GM19455 (cell line): ENCODE results near the gene RAET1L.
"Not testable (repeated sequence)": the region's sequence is repeated elsewhere in the genome, so short reads cannot be mapped to it uniquely, and the experiment has no call there.

Source experiments
- ATAC-seq: cut with Tn5 transposase; IDR thresholded peaks from one replicate; pipeline ENCODE4 v1.9.1; 2021; ENCODE audit not compliant: unreplicated experiment

RAET1L gene

DNA sequence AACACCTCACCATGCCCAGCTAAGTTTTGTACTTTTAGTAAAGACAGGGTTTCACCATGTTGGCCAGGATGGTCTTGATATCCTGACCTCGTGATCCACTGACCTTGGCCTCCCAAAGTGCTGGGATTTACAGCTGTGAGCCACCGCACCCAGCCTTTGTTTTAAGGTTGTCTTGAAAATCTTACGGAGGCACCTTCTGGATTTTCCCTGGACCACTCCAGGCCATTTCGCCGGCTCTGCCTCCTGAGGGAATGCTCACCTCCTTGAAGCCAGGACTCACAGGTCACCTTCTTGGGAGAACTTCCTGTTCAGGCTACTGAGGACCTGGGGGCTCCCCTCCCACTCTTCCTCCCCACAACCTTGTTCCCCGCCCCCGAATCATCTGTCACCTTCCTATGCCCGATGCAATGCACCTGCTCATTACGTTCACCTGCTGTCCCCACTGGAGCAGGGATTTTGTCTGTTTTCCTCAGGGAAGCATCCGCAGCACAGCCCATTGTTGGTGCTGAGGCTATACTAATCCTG is 19.4 kb upstream of the RAET1L start:
- ATAC-seq: no peak

DNA sequence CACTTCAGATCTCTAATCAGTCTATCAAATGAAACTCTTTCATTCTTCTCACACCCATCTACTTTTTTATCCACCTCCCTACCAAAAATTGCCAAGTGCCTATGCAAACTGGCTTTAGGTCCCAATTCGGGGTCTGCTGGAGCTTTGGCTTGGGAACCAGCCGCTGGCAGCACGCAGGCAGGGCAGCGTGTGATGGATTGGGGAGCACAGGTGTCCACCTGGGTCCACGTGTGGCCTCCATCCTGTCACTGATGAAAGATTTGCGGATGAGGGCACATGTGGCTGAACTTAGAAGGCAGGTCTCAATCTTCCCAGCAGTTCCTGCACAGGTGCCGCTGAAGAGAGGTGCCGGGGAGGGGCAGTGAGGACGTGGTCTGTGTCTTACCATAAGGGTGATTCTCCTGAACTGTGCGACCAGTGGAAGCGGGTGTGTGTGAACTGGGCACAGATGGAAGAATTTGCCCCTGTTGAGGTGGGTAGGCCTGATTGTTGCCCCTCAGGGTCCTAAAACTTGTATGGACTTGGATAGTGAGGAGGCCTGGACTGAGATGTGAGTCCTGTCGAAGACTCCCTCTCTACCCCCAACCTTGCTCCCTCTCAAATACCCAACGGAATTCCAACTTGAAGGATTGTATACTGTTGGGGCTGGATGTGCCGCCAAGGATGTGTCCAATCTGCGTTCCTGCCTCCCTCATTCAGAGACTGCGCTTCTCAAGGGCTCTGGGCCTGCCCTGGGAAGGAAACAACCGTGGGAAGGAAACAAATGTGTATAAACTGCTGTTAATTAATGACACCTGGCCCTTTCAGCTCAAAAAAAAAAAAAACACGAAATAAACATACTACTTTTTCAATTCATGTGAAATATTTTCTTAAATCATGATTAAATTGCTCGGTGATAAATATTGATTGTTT is 18.4 kb upstream of the RAET1L start:
- ATAC-seq: no peak

DNA sequence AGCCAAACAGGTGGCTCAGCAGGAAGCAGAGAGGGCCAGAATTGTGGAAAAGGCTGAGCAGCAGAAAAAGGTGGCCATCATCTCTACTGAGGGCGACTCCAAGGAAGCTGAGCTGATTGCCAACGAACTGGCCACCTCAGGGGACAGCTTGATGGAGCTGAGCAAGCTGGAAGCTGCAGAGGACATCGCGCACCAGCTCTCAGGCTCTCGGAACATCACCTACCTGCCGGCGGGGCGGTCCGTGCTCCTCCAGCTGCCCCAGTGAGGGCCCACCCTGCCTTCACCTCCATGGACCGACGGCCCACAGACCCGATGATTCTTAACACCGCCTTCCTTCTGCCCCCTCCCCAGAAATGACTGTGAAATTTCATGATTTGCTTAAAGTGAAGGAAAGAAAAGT is 17.8 kb upstream of the RAET1L start:
- ATAC-seq: no peak

GRCh38 chr6:150038202-150039062 is 13.1 kb upstream of the RAET1L start:
- no peak for ATAC-seq

DNA sequence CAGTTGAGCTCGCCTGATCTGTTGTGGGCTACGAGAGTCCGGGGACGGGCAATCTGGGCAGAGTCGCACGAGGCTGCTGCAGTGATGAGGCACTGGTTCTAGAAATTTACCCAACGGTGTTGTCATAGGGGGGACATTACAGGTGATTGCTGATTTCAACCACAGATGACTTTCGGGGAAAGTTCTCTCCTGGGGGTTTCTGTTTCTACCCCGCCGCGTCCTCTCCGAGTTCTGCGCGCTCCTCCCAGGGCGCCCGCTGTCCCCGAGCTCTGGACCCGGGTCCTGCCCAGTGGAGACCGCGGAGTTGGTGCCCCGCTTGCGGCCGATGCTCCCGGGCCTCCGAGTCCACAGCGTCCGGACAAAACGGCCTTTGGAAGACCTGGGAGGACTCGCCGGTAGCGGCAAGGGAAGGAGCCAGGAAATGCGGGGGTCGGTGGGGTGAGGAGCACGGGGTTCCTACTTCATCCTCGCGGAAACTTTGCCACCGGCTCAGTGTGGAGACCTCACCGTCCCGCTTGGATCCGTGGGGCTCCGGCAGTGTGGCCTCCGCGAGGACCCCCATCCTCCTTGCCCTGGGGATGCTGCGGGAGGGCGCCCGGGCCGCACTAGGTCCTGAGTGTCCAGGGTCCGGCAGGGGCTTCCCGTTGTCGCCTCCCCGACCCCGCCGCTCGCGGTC is 12.3 kb upstream of the RAET1L start:
- ATAC-seq: no peak

GRCh38 chr6:150036081-150036480 is 10.7 kb upstream of the RAET1L start:
- ATAC-seq: no peak

- ATAC-seq: no peak
These were observed 8.0 kb upstream of the RAET1L start for GRCh38 chr6:150033207-150033771.

DNA sequence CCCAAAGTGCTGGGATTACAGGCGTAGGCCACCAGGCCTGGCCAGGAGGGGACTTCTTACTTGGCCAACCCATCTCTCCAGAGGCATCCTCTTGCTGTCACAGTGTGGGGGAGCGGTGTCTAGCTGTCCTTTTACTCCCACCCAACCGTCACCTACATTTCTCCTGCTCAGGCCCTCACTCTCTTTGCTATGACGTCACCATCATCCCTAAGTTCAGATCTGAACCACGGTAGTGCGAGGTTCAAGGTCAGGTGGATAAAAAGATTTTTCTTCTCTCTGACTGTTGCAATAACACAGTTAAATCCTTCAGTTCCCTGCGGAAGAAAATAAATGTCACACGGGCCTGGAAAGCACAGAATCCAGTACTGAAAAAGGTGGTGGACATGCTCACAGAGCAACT is 7.3 kb upstream of the RAET1L start:
- ATAC-seq: no peak

- no peak for ATAC-seq
These were observed 5.3 kb upstream of the RAET1L start for GRCh38 chr6:150030611-150031010.

- ATAC-seq: no peak
These were observed 4.4 kb upstream of the RAET1L start for GRCh38 chr6:150029749-150030148.

DNA sequence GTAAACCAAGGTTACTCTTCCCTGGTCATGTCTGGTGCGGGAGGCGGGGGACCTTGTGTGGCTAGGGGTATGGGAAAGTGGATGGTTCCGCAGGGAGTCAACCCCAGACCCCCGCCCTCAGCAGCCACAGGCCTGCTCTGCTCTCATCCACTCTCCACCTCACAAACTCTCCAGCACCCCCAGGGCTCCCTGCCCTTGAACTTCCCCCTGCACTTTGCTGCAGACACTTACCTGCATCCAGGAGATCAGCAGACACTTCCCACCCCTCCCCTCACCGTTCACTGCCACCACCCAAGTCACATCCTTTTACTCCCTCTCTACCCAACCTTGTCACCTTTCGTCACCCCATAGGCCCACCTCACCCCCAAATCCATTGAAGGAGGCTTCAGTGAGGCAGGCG is 3.9 kb upstream of the RAET1L start:
- no peak for ATAC-seq

DNA sequence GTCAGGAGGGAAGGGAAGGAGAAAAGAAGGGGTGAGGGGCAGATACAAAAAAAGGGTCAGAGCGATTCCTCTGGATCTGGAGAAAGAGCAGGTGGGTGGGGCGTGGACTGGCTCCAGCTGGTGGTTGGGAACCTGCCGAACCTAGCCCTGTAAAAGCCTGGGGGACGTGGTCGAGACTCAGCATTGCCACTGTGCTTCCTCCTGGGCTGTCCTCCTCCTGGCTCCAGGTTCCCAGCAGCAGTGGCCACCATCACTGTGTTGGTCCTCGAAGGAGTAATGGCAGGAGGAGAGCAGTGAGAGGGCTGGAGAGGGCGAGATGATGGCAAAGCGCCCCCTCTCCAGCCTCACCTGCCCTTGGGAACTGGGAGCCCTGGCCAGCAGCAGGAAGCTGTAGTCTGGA is 3.5 kb upstream of the RAET1L start:
- no peak for ATAC-seq

GRCh38 chr6:150027806-150028565 is 2.7 kb upstream of the RAET1L start:
- ATAC-seq: no peak

- no peak for ATAC-seq
These were observed 1.9 kb upstream of the RAET1L start for GRCh38 chr6:150026976-150027805.

DNA sequence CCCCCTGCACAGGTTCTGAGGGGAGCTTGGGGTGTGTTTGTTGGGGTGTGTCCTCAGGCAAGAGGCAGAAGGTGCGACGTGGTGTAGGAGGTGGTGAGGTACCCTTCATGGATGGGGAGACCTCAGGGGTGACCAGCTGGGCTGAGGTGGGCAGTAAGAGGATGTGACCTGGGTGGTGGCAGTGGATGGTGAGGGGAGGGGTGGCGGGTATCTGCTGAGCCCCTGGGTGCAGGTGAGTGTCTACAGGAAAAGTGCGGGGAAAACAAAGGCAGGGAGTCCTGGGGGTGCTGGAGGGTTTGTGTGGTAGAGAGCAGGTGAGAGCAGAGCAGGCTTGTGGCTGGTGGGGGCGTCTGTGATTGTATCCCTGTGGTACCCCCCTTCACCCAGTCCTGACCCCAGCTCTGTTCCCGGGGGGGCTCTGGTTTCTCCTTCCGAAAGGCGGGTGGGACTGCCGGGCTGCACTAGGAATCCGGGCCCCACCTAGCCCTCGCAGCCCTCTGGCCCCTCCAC is 631 bp downstream of the RAET1L start:
- ATAC-seq: no peak

GRCh38 chr6:150024021-150024420 is 1.3 kb downstream of the RAET1L start:
- not testable (repeated sequence) for ATAC-seq

DNA sequence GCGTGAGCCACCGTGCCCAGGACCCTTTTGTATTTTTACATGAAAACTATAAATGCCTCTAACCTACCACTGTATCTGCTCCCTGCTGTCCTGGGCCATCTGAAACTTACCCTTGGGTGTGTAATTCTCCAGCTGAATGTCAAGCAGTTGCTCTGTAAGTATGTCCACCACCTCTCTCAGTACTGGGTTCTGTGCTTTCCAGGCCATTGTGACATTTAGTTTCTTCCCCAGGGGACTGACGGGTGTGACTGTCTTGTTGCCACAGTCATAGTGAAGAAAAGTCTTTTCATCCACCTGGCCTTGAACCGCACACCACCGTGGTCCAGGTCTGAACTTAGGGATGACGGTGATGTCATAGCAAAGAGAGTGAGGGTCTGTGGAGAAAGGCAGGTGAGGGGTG is 3.5 kb downstream of the RAET1L start:
- not testable (repeated sequence) for ATAC-seq

DNA sequence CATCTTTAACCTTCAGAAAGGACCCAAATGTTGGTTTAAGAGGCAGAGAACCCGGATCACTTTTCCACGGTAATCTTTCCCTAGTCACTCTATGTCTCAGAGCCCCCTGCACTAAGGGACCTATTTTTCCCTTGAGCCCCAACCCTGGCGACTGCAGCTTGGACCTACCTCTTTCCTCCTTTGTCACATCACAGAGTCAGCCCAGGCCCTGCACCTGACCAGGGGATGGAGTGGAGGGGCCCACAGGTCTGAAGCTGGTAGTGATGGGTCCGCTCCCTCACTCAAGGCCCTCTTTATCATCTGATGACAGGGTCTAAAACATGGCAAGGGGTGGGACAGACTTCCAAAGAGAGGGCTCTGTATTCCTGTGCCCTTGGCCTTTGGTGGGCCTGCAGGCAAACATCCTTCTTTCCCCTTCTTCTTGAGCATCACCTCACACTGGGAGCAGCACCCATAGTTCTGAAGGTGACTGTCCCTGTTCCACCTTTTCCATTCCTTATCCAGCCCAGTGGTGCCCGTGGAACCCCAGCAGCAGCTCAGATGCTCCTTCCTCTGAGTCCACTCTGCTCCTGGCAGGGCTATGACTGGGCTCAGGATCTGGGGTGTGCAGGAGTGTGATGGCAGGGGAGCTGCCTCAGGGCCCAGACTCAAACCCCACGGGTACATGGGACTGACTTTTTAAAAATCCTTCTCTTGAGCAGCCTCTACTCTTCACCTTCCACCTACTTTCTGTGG is 6.3 kb downstream of the RAET1L start:
- ATAC-seq: no peak
